ES-I3 (cell line): ENCODE data around the gene ITPR1.

Experiments used
- H3K36me3 ChIP-seq: 2 replicates; pipeline ENCODE4 v1.6.1; 2013; ENCODE audit warnings: mild to moderate bottlenecking, low read length, control low read depth, moderate library complexity; ENCODE audit not compliant: insufficient read depth
- H3K4me1 ChIP-seq: 2 replicates; pipeline ENCODE4 v1.6.1; 2013; ENCODE audit warnings: mild to moderate bottlenecking, control low read depth, low read length; ENCODE audit not compliant: insufficient read depth
- H3K9ac ChIP-seq: 2 replicates; pipeline ENCODE4 v1.6.1; 2013; ENCODE audit warnings: low read depth, mild to moderate bottlenecking, low read length, moderate library complexity
- H3K9me3 ChIP-seq: 2 replicates; pipeline ENCODE4 v1.6.1; 2013; ENCODE audit warnings: mild to moderate bottlenecking, low read length, moderate library complexity; ENCODE audit not compliant: control insufficient read depth, insufficient read depth

Gene ITPR1

DNA sequence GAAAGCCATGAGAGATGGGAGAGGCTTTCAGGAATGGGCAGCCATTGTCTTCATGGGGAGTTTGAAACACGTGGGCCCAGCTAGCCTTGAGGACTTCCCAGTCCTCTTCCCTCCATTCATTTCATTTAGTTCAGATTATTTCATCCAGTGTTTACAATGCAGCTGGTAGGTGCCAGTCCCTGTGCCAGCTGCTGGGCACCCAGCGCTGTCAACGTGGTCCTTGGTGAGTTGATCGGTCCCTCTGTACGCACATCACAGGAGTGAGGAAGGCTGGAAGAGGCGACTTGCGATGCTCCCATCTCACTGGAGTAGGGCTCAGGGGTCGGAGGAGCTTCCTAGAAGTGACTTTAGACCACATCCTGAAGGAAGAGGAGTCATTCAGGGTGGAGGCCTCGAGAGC is 279.7 kb downstream of the ITPR1 start:
- no peaks in the 10 kb centered on the region for H3K36me3 ChIP-seq
- H3K9ac ChIP-seq, result no peak overlapping the region
- no peaks in the 10 kb centered on the region for H3K9me3 ChIP-seq
- H3K4me1 ChIP-seq, result no peaks in the 10 kb centered on the region

- Histone ChIP-seq H3K9ac (no peak overlapping the region), H3K36me3 (no peaks in the 10 kb centered on the region), H3K4me1 (no peaks in the 10 kb centered on the region), H3K9me3 (no peaks in the 10 kb centered on the region)
Observed at GRCh38 chr3:4773583-4773982, 280.4 kb downstream of the ITPR1 start.

DNA sequence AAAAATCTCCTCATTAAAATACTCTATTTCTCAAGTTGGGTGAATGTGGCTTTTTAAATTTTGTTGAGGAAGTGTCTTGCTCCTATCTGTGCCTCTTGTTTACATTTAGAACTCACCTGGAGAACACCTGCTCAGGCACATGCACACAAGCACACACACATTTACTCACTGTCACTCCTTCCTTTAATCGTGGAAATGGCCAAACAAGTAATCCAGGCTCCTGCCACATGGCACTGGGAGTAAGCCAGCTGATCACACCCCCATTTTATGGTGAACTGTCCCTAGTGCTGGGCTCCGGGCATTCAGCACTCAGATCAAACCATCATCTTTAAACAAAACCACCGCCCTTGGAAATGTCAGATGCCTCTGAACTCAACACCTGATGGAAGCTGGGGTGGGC is 281.4 kb downstream of the ITPR1 start:
- no peaks in the 10 kb centered on the region for H3K9me3 ChIP-seq
- no peaks in the 10 kb centered on the region for H3K4me1 ChIP-seq
- H3K36me3 ChIP-seq, result no peaks in the 10 kb centered on the region
- no peak overlapping the region for H3K9ac ChIP-seq

DNA sequence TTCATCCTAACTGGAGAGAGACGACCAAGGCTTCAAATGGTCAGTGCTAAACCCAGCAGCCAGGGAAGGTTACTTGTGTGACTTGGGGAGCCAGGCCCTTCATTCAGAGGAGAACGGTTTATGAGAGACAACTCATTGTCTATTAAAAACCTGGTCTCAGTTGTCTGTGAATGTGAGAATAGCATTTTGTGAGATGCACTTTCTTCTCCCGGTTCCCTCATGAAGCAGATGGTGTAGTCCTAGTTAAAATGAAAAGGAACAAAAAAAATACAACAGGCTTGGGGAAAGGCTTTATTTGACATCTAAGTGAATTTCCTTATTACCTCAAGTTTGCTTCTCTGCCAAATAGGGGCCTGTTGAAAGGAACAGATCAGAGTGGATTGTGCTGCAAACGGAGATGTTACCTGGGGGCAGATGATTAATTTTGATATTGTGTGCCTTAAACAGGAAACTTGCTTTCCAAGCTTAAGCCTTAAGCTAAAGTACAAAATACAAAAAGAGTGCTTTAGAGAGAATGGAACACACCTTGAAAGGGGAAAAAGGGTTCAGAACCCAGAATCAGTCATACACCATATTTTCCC is 283.3 kb downstream of the ITPR1 start:
- no peaks in the 10 kb centered on the region for H3K36me3 ChIP-seq
- H3K9me3 ChIP-seq, result no peaks in the 10 kb centered on the region
- no peaks in the 10 kb centered on the region for H3K4me1 ChIP-seq
- H3K9ac ChIP-seq, result no peak overlapping the region

DNA sequence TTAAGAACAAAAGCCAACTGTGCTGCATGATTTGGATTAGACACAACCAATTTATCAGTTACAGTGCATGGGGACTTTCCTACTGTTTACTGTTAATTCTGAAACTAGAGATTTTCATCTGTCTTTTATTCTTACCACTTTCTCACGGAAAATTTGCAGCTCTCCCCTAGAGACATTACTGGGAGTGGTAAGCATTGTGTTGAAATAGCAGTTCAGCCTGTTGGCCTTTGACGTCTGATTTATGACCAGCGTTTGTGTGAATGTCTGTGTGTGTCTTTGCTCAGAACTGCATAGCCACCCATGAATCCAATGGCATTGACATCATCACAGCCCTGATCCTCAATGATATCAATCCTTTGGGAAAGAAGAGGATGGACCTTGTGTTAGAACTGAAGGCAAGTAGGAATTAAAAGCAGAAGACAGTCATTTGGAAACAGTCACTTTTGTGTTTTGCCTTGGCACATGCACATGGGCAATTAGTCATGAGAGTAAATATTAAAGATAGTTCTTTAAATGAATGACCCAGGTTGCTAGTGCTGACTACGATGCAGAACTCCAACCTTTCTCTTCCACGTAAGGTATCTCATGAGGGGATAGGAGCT is 283.9 kb downstream of the ITPR1 start:
- H3K9me3 ChIP-seq, result no peaks in the 10 kb centered on the region
- H3K4me1 ChIP-seq, result no peaks in the 10 kb centered on the region
- no peaks in the 10 kb centered on the region for H3K36me3 ChIP-seq
- H3K9ac ChIP-seq, result no peak overlapping the region

DNA sequence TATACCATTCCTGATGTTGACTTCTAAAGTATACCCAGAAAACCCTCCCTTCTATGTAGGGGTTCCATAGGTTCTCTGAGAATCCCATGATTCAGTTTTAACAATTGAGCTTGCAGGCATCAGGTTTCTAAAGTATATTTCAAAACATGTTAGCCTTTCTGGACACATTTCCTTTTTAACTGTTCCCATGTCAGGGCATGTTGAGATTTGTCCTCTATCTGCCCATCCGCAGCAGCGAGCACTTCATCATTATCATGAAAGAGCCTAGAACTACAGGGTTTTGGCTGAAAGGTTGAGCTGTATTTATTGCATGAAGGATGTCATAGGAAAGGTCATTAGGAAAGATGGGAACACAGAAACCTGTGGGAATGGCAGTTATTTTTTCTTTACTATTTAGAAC is 285.0 kb downstream of the ITPR1 start:
- H3K9ac ChIP-seq, result no peak overlapping the region
- H3K9me3 ChIP-seq, result no peaks in the 10 kb centered on the region
- H3K4me1 ChIP-seq, result no peaks in the 10 kb centered on the region
- no peaks in the 10 kb centered on the region for H3K36me3 ChIP-seq

- H3K9ac ChIP-seq, result no peak overlapping the region
- no peaks in the 10 kb centered on the region for H3K9me3 ChIP-seq
- H3K36me3 ChIP-seq, result no peaks in the 10 kb centered on the region
- no peaks in the 10 kb centered on the region for H3K4me1 ChIP-seq
Observed at GRCh38 chr3:4778740-4779139, 285.6 kb downstream of the ITPR1 start.

DNA sequence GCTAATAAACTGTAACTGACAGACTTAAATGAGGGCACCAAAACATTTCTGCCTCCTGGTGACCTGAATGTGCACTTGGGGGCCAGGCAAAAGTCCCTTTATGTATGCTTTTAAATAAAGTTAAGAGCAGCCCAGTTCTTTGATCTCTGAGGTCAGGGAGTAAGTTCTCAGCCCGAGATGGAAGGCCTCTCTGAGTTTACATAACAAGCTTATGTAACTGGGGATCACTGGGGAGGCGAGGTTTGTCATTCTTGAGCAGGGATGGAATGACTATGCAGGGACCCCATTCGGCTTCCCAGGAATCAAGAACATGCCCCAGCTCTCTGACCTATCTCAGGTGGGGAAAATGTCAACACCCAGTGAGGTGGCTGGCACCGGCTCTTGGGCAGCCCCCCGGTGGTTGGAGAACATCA is 287.4 kb downstream of the ITPR1 start:
- H3K9me3 ChIP-seq, result no peaks in the 10 kb centered on the region
- H3K9ac ChIP-seq, result no peak overlapping the region
- no peaks in the 10 kb centered on the region for H3K4me1 ChIP-seq
- no peaks in the 10 kb centered on the region for H3K36me3 ChIP-seq

DNA sequence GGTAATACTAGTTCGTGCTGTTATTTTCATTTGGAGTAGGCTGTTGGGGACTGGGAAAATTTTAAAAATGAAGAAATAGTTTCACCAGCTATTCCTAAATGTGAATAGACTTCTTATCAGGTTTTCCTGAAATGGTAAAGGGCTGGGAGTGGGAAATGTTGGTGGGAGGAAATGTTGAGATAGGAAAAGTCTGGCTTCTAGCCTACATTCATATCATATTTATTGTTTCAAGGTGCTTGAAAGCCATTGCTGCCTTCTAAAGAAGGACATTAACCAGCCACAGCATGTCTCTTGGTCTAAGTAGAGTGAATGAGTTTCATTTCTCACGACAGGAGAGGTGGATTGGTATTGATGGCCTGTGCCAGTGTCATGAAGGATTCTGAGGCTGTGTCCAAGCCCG is 288.9 kb downstream of the ITPR1 start:
- no peak overlapping the region for H3K9ac ChIP-seq
- H3K36me3 ChIP-seq, result no peaks in the 10 kb centered on the region
- H3K9me3 ChIP-seq, result no peaks in the 10 kb centered on the region
- no peaks in the 10 kb centered on the region for H3K4me1 ChIP-seq

- Histone ChIP-seq H3K36me3 (no peaks in the 10 kb centered on the region), H3K4me1 (no peaks in the 10 kb centered on the region), H3K9me3 (no peaks in the 10 kb centered on the region), H3K9ac (no peak overlapping the region)
Observed at GRCh38 chr3:4785551-4785950, 292.4 kb downstream of the ITPR1 start.

DNA sequence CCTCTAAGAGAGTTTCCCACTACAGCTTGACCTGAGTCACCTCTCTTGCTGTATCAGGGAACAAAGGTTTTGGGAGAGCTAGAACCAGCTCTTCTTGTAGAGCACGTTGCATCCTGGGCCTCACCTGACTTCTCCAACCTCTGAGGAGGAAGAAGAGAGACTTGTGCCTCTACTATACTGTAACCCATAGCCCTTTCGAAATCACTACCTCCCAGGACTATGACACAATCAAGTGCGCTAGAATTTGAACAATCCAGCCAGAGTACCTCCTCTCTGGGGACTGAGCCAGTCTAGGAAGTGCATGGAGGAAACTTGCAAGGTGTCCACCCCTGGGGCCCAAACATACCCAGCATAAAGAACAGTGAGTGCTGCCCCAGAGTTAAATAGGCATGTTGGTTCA is 293.3 kb downstream of the ITPR1 start:
- Histone ChIP-seq H3K9ac (no peak overlapping the region), H3K9me3 (no peaks in the 10 kb centered on the region), H3K36me3 (no peaks in the 10 kb centered on the region), H3K4me1 (no peaks in the 10 kb centered on the region)

- Histone ChIP-seq H3K36me3 (no peaks in the 10 kb centered on the region), H3K9ac (no peak overlapping the region), H3K9me3 (no peaks in the 10 kb centered on the region; the same call in none of the 2 replicates), H3K4me1 (no peaks in the 10 kb centered on the region)
Observed at GRCh38 chr3:4791358-4791757, 298.2 kb downstream of the ITPR1 start.

DNA sequence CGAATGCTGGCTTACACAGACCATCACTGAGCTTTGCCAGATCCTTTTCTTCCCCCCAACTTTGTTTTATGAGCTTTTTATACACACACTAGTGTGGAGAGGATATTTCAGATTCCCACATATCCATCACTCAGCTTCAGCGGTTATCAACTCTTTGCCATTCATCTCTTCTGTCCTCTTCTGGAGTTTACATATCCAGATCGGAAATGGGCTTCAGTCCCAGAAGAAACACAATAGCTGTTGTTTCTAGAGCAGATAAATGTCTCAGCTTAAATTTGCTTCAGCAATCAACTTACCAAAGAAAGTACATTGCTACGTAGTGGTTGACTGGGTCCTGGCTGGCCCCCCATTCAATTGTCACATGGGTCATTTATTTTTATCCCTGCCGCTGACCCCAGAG is 300.2 kb downstream of the ITPR1 start:
- Histone ChIP-seq H3K4me1 (no peaks in the 10 kb centered on the region), H3K36me3 (no peaks in the 10 kb centered on the region), H3K9ac (no peak overlapping the region), H3K9me3 (peaks cover 5% of the 10 kb centered on the region)

GRCh38 chr3:4794331-4794730 is 301.2 kb downstream of the ITPR1 start:
- H3K4me1 ChIP-seq, result no peaks in the 10 kb centered on the region
- peaks cover 5% of the 10 kb centered on the region for H3K9me3 ChIP-seq
- H3K36me3 ChIP-seq, result no peaks in the 10 kb centered on the region
- H3K9ac ChIP-seq, result no peak overlapping the region

DNA sequence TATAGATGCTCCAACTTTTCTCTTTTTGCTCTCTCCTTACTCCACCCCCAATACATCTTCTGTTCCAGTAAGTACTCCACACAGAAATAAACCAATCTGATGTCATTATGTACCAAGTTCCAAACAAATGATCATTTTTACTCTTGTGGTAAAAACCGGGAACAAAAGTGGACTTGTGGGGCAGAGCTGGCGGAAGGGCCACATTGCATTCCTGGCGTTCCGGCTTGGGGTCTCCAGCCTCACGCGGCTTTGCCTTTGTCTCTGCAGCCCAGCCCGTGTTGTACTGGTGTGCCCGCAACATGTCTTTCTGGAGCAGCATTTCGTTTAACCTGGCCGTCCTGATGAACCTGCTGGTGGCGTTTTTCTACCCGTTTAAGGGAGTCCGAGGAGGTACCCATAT is 301.6 kb downstream of the ITPR1 start:
- H3K9me3 ChIP-seq, result peaks cover 5% of the 10 kb centered on the region
- no peaks in the 10 kb centered on the region for H3K36me3 ChIP-seq
- H3K9ac ChIP-seq, result no peak overlapping the region
- no peaks in the 10 kb centered on the region for H3K4me1 ChIP-seq
